Measurements from ENCODE around the gene WASF2.

DNA sequence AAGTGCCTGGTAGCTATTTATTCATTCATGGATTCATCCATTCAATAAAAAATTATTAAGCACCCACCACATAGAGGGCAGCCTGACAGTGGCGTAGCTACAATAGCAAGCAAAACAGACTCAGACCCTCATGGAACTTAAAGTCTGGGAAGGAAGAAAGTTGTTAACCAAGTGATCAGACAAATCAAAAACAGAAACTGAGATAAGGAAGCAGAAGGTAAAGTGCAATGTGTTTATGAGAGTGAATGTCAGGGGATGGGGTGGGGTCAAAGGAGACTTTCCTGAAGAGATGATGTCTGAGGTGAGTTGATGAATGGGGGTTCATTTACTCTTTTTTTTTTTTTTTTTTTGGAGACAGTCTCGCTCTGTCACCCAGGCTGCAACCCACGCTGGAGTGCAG is 2.8 kb upstream of the WASF2 start:
- TF ChIP-seq, protein P1, sequence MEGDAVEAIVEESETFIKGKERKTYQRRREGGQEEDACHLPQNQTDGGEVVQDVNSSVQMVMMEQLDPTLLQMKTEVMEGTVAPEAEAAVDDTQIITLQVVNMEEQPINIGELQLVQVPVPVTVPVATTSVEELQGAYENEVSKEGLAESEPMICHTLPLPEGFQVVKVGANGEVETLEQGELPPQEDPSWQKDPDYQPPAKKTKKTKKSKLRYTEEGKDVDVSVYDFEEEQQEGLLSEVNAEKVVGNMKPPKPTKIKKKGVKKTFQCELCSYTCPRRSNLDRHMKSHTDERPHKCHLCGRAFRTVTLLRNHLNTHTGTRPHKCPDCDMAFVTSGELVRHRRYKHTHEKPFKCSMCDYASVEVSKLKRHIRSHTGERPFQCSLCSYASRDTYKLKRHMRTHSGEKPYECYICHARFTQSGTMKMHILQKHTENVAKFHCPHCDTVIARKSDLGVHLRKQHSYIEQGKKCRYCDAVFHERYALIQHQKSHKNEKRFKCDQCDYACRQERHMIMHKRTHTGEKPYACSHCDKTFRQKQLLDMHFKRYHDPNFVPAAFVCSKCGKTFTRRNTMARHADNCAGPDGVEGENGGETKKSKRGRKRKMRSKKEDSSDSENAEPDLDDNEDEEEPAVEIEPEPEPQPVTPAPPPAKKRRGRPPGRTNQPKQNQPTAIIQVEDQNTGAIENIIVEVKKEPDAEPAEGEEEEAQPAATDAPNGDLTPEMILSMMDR (conservative IDR thresholded peaks at IDR 0.05) = no peak
- TF ChIP-seq EZH2 (IDR thresholded peaks at IDR 0.05; ENCODE audit: low read depth) = no peak

Data from PC-9 (cell line).